ENCODE results near the gene AGPAT4. TPM values are rescaled to one million over a fixed set of nuclear protein-coding genes. Genes with fewer than 3 reads are reported as not detected.

Gene AGPAT4
- total and polyA plus RNA-seq, 2 of the 4 experiments (the other 2 are of a cell fraction) = 3.6 to 3.8 TPM

DNA sequence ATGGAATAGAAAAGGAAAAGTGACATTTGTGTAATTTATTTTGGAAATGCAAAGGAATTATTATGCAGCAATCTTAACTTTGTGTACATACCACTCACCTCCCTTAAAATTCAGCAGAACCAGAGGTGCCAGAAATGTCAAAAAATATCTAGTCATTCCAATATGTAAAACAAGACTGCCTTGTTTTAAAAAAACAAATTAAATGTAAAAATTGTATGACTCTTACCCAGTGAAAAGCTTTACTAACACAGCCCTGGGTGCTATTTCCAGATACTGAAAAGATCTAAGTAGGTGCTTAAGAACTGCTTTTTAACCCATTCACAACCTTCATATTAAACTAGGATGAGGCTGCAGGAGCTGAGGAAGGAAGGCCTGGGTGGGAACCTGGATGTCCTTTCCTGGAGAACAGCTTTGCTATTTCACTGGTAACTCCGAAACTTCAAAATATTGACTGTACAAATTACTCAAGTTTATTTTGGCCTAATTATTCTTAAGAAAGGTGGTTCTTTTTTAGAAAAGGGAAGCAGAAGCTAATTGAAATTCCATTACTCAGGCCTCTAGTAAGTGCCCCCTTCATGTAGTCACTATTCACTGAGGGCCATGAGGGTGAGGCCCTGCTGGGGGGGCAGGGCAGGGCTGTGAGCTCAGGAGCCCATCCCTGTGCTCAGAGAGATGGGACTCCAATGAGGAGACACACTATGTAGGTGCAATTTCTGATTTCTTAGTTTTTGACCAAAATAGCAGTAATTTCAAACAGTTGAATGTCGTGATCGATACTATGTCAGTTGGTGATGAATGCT lies 142.7 kb downstream of the AGPAT4 start:
- Histone ChIP-seq H2BK15ac (ENCODE audit: low read depth, low read length) (no peak overlapping the region), H3K27me3 (ENCODE audit: control insufficient read depth, insufficient read depth, low read length) (no peaks in the 10 kb centered on the region), H3K9ac (ENCODE audit: low read depth, low read length) (no peak overlapping the region), H3K56ac (ENCODE audit: extremely low read depth, insufficient read depth, low read length) (no peak overlapping the region), H3K23ac (ENCODE audit: low read depth, low read length) (no peak overlapping the region), H2AFZ (replicated peaks; ENCODE audit: low read length, poor library complexity) (no peak overlapping the region), H3K4me1 (ENCODE audit: control insufficient read depth, insufficient read depth, low read length) (peaks cover 4% of the 10 kb centered on the region; the same call in 1 of the 2 replicates), H2AK9ac (replicated peaks; ENCODE audit: low read depth, low read length, poor library complexity) (no peak overlapping the region), H3K14ac (replicated peaks; ENCODE audit: low read depth, low read length) (no peak overlapping the region), H4K8ac (ENCODE audit: low read depth in 2 of 2, low read length in 2 of 2) (no peak overlapping the region), H4K5ac (ENCODE audit: low read depth, low read length) (no peak overlapping the region), H3K27ac (ENCODE audit: insufficient read depth, low read length) (no peak overlapping the region), H2BK120ac (ENCODE audit: low read depth, low read length) (no peak overlapping the region), H3K9me3 (ENCODE audit: control insufficient read depth, insufficient read depth, low read length) (no peaks in the 10 kb centered on the region), H3K9me1 (ENCODE audit: insufficient read depth, low read length) (peaks cover 2% of the 10 kb centered on the region), H3K4ac (ENCODE audit: low read depth, low read length) (no peak overlapping the region), H4K20me1 (ENCODE audit: insufficient read depth, low read length) (no peaks in the 10 kb centered on the region), H2AK5ac (ENCODE audit: low read depth, low read length) (no peak overlapping the region), H3K79me1 (ENCODE audit: low read depth in 1 of 2, low read length in 2 of 2) (no peaks in the 10 kb centered on the region; a peak in 1 of 4 replicates), H4K91ac (ENCODE audit: insufficient read depth, low read depth, low read length) (no peak overlapping the region), H3K36me3 (ENCODE audit: control insufficient read depth, insufficient read depth, low read length) (peaks cover 14% of the 10 kb centered on the region), H3K4me3 (ENCODE audit: insufficient read depth, low read depth, low read length) (no peak overlapping the region), H3K18ac (ENCODE audit: low read depth, low read length) (no peak overlapping the region), H3K4me2 (ENCODE audit: low read depth, low read length) (no peak overlapping the region), H2BK5ac (ENCODE audit: low read depth, low read length, poor library complexity, severe bottlenecking) (no peak overlapping the region), H2BK20ac (ENCODE audit: low read depth, low read length) (no peak overlapping the region)
- in situ Hi-C loops (cut with MboI; ENCODE audit: low sequenced_read_pairs) = no loop called here
- WGBS, 2 experiments (ENCODE audit: extremely low coverage in 2 of 2, insufficient read length in 1 of 2) = 100% methylated on average over 1 of the region's 3 CpGs; no CpG with 5 or more reads in 1 of the 2 experiments
- POLR2A ChIA-PET (ENCODE audit: unreplicated experiment) = no interaction called here
- intact Hi-C loops (cut with micrococcal nuclease) = no loop called here
- no peak for ATAC-seq (ENCODE audit: low read depth)
- dilution Hi-C loops (cut with HindIII; ENCODE audit: low sequenced_read_pairs, unreplicated experiment) = no loop called here
- no peak for DNase-seq
- TF ChIP-seq FOS (IDR thresholded peaks at IDR 0.05; ENCODE audit: low read depth, low read length) = no peak
- no peak for TF ChIP-seq MXI1 (IDR thresholded peaks at IDR 0.05; ENCODE audit: borderline replicate concordance, low read depth, low read length)
- TF ChIP-seq, protein P1, sequence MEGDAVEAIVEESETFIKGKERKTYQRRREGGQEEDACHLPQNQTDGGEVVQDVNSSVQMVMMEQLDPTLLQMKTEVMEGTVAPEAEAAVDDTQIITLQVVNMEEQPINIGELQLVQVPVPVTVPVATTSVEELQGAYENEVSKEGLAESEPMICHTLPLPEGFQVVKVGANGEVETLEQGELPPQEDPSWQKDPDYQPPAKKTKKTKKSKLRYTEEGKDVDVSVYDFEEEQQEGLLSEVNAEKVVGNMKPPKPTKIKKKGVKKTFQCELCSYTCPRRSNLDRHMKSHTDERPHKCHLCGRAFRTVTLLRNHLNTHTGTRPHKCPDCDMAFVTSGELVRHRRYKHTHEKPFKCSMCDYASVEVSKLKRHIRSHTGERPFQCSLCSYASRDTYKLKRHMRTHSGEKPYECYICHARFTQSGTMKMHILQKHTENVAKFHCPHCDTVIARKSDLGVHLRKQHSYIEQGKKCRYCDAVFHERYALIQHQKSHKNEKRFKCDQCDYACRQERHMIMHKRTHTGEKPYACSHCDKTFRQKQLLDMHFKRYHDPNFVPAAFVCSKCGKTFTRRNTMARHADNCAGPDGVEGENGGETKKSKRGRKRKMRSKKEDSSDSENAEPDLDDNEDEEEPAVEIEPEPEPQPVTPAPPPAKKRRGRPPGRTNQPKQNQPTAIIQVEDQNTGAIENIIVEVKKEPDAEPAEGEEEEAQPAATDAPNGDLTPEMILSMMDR (conservative IDR thresholded peaks at IDR 0.05; ENCODE audit: low read depth, low read length) = no peak
- TF ChIP-seq CEBPB (IDR thresholded peaks at IDR 0.05; ENCODE audit: low read depth, low read length) = no peak
- TF ChIP-seq RCOR1 (IDR thresholded peaks at IDR 0.05; ENCODE audit: insufficient replicate concordance, low read length) = no peak
- TF ChIP-seq MAZ (IDR thresholded peaks at IDR 0.05; ENCODE audit: borderline replicate concordance, low read depth, low read length) = no peak
- TF ChIP-seq CHD1 (IDR thresholded peaks at IDR 0.05; ENCODE audit: low read depth, low read length) = no peak
- no peak for TF ChIP-seq POLR2A (IDR thresholded peaks at IDR 0.05; ENCODE audit: low read depth, low read length)
- no peak for TF ChIP-seq BHLHE40 (IDR thresholded peaks at IDR 0.05; ENCODE audit: low read depth, low read length)
- TF ChIP-seq MAFK (IDR thresholded peaks at IDR 0.05; ENCODE audit: low read depth, low read length) = no peak
- no peak for TF ChIP-seq RAD21 (IDR thresholded peaks at IDR 0.05; ENCODE audit: low read length)
- TF ChIP-seq RFX5 (IDR thresholded peaks at IDR 0.05; ENCODE audit: low read depth, low read length) = no peak
- no peak for TF ChIP-seq NFE2L2 (IDR thresholded peaks at IDR 0.05; ENCODE audit: low read depth, low read length)
- no peak for TF ChIP-seq SMC3 (IDR thresholded peaks at IDR 0.05; ENCODE audit: low read depth, low read length)
- TF ChIP-seq, protein P2, sequence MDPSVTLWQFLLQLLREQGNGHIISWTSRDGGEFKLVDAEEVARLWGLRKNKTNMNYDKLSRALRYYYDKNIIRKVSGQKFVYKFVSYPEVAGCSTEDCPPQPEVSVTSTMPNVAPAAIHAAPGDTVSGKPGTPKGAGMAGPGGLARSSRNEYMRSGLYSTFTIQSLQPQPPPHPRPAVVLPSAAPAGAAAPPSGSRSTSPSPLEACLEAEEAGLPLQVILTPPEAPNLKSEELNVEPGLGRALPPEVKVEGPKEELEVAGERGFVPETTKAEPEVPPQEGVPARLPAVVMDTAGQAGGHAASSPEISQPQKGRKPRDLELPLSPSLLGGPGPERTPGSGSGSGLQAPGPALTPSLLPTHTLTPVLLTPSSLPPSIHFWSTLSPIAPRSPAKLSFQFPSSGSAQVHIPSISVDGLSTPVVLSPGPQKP (IDR thresholded peaks at IDR 0.05; ENCODE audit: borderline replicate concordance, low read depth, low read length) = no peak
- TF ChIP-seq, protein P3, sequence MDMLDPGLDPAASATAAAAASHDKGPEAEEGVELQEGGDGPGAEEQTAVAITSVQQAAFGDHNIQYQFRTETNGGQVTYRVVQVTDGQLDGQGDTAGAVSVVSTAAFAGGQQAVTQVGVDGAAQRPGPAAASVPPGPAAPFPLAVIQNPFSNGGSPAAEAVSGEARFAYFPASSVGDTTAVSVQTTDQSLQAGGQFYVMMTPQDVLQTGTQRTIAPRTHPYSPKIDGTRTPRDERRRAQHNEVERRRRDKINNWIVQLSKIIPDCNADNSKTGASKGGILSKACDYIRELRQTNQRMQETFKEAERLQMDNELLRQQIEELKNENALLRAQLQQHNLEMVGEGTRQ (IDR thresholded peaks at IDR 0.05; ENCODE audit: low read depth, low read length) = no peak
- BruUV-seq (replicated peaks) = no TSS peak
- CTCF ChIA-PET = no interaction called here
